ENCODE measurements around the gene AKAP13. TPM values are rescaled to one million over a fixed set of nuclear protein-coding genes. Genes with fewer than 3 reads are reported as not detected.

Gene AKAP13
- total RNA-seq, 1 experiment from 2014 or later: 47.3 TPM

DNA sequence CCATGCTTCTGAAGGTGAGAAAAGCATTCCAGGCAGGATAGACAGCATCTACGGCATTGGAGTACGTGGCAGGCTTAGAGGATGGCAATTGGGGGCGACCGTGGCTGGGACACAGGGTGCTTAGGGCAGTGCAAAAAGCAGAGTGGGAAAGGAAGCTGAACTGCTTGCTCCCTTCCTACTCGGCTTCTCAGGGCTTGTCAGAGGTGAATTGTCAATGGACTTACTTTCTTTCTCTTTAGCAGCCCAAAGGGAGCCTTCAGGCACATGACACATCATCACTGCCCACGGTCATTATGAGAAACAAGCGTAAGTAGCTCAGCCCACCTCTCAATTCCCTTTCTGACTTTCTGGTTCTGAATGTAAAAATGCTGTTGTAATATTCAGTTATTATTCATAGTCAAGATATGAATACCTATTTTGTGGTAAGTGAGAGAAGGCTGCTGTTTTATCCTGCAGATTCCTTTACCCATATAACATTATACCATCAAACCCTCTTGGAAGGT is 330.0 kb downstream of the AKAP13 start:
- Histone ChIP-seq H2BK120ac (ENCODE audit: low read depth, low read length, poor library complexity, severe bottlenecking) (no peak overlapping the region), H3K23ac (ENCODE audit: insufficient read length, low read depth, low read length) (no peak overlapping the region), H4K5ac (ENCODE audit: insufficient read length, low read depth, low read length) (no peak overlapping the region), H3K4me1 (ENCODE audit: insufficient read depth, low read length) (no peaks in the 10 kb centered on the region; the same call in 1 of the 2 replicates), H2BK5ac (ENCODE audit: insufficient read length, low read length) (no peak overlapping the region), H3K23me2 (ENCODE audit: insufficient read length, low read depth, low read length, poor library complexity, severe bottlenecking) (no peaks in the 10 kb centered on the region), H3K9ac (ENCODE audit: extremely low read depth, insufficient read length, low read length) (no peak overlapping the region), H2BK20ac (ENCODE audit: low read depth, low read length, poor library complexity, severe bottlenecking) (no peak overlapping the region), H3K4ac (ENCODE audit: low read depth, low read length) (no peak overlapping the region), H2AFZ (ENCODE audit: low read length) (no peak overlapping the region), H2BK15ac (ENCODE audit: low read depth, low read length) (no peak overlapping the region), H2BK12ac (ENCODE audit: insufficient read length, low read depth, low read length) (no peak overlapping the region), H4K20me1 (ENCODE audit: control insufficient read depth, insufficient read depth, insufficient read length) (no peaks in the 10 kb centered on the region), H4K8ac (replicated peaks; ENCODE audit: insufficient read length, low read depth, low read length) (no peak overlapping the region), H3K14ac (ENCODE audit: insufficient read depth, low read length) (no peak overlapping the region), H3K79me2 (ENCODE audit: insufficient read depth, low read length) (no peaks in the 10 kb centered on the region), H4K91ac (ENCODE audit: insufficient read length, low read depth, low read length) (no peak overlapping the region), H3K27me3 (ENCODE audit: insufficient read depth, low read length) (no peaks in the 10 kb centered on the region), H3K56ac (ENCODE audit: insufficient read length, low read depth, low read length) (no peak overlapping the region), H2AK5ac (ENCODE audit: insufficient read length, low read length) (no peak overlapping the region), H3T11ph (ENCODE audit: low read length) (no peak overlapping the region), H3K4me2 (ENCODE audit: insufficient read depth, insufficient read length, low read length) (no peak overlapping the region), H3K18ac (ENCODE audit: insufficient read length, low read depth, low read length) (no peak overlapping the region), H3K27ac (ENCODE audit: insufficient read length, low read depth, low read length) (no peak overlapping the region), H3K9me3 (ENCODE audit: control insufficient read depth, low read depth, low read length) (no peaks in the 10 kb centered on the region), H3K79me1 (ENCODE audit: insufficient read depth, low read depth, low read length, poor library complexity, severe bottlenecking) (no peaks in the 10 kb centered on the region)
- H3K9me3 Mint-ChIP-seq: no peaks in the 10 kb centered on the region
- H3K27me3 Mint-ChIP-seq (ENCODE audit: low read depth): no peaks in the 10 kb centered on the region
- H3K4me3 Mint-ChIP-seq: no peak overlapping the region
- peaks cover 5 to 12% of the 10 kb centered on the region in 2 experiments for H3K4me1 Mint-ChIP-seq
- no CpG with 5 or more reads among the region's 7 CpGs for WGBS (ENCODE audit: extremely low coverage, insufficient read length, low lambda C conversion rate)
- peaks cover 2 to 26% (median 18%) of the 10 kb centered on the region in 3 experiments; a peak in 5 of 7 replicates for H3K36me3 Mint-ChIP-seq (ENCODE audit: insufficient read depth in 1 of 3, low read depth in 3 of 3)
- no peak for DNase-seq
- TF ChIP-seq, protein P1, sequence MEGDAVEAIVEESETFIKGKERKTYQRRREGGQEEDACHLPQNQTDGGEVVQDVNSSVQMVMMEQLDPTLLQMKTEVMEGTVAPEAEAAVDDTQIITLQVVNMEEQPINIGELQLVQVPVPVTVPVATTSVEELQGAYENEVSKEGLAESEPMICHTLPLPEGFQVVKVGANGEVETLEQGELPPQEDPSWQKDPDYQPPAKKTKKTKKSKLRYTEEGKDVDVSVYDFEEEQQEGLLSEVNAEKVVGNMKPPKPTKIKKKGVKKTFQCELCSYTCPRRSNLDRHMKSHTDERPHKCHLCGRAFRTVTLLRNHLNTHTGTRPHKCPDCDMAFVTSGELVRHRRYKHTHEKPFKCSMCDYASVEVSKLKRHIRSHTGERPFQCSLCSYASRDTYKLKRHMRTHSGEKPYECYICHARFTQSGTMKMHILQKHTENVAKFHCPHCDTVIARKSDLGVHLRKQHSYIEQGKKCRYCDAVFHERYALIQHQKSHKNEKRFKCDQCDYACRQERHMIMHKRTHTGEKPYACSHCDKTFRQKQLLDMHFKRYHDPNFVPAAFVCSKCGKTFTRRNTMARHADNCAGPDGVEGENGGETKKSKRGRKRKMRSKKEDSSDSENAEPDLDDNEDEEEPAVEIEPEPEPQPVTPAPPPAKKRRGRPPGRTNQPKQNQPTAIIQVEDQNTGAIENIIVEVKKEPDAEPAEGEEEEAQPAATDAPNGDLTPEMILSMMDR (conservative IDR thresholded peaks at IDR 0.05): no peak
- no peak overlapping the region; a peak in 1 of 7 replicates for H3K27ac Mint-ChIP-seq
